HL-60 (cell line): ENCODE results near the gene DNAJC17.
A peak's percentile ranks its signal among the peaks of the same experiment; 100 is the strongest.

Source experiments
- DNase-seq, 2 experiments: peaks; one replicate each; pipeline ENCODE4 v3.0.0-alpha.2; 2010 to 2020; ENCODE audit warnings: low read depth in 1 of 2, low spot score in 1 of 2
- H3K27ac ChIP-seq: fragments of 250-450 bp; sonication (Bioruptor Pico); replicated peaks from 2 replicates; pipeline ENCODE4 v1.5.1; 2020; ENCODE audit warnings: mild to moderate bottlenecking, moderate library complexity
- H3K27me3 ChIP-seq: fragments of 250-450 bp; sonication (Bioruptor Pico); 2 replicates; pipeline ENCODE4 v1.5.1; 2021; ENCODE audit warnings: mild to moderate bottlenecking, moderate library complexity; ENCODE audit not compliant: insufficient read depth, poor library complexity, severe bottlenecking
- H3K4me3 ChIP-seq: replicated peaks from 2 replicates; pipeline ENCODE4 v1.5.1; 2011; ENCODE audit warnings: mild to moderate bottlenecking, control low read depth, low read length; ENCODE audit not compliant: insufficient read depth
- CTCF ChIP-seq: IDR thresholded peaks from one replicate; pipeline ENCODE4 v1.5.1; 2011; ENCODE audit warnings: low read length, control low read depth, inconsistent platforms; ENCODE audit not compliant: insufficient read depth
- GABPA ChIP-seq: IDR thresholded peaks from 2 replicates; pipeline ENCODE4 v1.6.1; 2012; ENCODE audit warnings: low read depth
- POLR2AphosphoS5 ChIP-seq: IDR thresholded peaks from 2 replicates; pipeline ENCODE4 v1.6.1; 2012; ENCODE audit warnings: low read depth
- SPI1 ChIP-seq: IDR thresholded peaks from 2 replicates; pipeline ENCODE4 v1.6.1; 2012; ENCODE audit warnings: low read depth, mild to moderate bottlenecking, borderline replicate concordance
- TF ChIP-seq, protein P1 (sequence below): IDR thresholded peaks from 2 replicates; pipeline ENCODE4 v1.6.1; 2012; ENCODE audit warnings: low read depth; ENCODE audit not compliant: insufficient replicate concordance

DNAJC17 gene

DNA sequence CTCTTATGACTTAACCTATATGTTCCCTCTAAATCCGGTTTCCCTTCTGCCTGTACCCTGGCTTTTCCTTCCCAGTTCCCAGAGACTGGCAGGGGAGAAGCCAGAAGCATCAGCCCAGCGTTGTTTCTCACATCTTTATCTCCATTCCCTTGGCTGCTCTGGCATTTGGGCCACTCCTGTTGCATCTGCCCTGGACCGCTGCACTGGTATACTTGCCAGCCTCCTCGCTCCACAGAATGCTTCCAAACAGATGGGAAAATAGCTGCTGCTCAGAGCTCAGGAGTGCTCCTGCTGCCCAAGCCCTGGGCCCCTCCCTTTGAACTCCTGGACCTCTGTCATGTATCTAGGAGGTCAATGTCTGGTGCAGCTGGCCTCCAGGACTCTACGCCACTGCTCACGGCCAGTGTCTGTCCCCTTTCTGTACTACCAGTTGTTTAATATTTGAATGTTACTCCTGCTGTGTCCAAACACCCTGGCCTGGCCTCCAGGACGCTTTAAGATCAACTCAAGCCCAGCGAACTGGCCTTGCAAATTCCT lies 43.4 kb upstream of the DNAJC17 start:
- DNase-seq, result no peak

DNA sequence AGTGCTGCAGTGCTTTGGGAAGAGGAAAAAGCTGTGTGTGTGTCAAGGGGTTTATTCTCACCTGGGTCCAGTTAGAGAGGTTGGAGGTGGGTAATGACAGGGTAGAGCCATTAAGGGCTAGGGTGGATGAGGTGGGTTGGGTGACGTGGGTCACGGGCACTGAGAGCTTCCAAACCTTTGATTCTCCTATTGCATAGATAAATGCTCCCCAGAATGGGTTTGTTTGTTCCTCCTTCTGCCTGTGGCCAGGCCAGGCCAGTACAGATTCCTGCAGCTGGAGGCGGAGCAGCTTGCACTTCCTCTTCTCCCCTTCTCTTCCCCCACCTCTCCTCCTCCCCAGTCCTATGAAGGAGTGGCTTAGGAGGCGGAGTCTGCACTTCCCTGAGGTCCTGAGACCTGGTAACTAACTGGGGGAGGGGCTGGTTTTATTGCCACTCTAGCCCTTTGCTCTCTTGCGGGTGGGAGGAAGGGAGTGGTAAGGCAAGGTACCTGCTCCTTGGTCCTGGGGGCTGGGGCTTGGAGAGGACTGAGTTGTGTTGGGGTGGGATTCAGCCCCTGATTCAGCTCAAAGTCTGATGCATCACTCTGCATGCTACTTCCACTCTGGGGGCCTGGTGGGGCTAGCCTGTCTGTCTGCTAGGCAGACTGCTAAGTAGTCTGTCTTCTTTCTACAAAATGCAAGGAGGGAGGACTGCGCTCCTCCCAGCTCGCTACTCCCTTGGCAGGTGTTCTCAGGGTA lies 40.1 kb upstream of the DNAJC17 start:
- TF ChIP-seq GABPA (no peak), SPI1 (peak; percentile 99), CTCF (no peak), POLR2AphosphoS5 (peak; percentile 56; the same call in 1 of the 2 replicates)
- TF ChIP-seq, protein P1, sequence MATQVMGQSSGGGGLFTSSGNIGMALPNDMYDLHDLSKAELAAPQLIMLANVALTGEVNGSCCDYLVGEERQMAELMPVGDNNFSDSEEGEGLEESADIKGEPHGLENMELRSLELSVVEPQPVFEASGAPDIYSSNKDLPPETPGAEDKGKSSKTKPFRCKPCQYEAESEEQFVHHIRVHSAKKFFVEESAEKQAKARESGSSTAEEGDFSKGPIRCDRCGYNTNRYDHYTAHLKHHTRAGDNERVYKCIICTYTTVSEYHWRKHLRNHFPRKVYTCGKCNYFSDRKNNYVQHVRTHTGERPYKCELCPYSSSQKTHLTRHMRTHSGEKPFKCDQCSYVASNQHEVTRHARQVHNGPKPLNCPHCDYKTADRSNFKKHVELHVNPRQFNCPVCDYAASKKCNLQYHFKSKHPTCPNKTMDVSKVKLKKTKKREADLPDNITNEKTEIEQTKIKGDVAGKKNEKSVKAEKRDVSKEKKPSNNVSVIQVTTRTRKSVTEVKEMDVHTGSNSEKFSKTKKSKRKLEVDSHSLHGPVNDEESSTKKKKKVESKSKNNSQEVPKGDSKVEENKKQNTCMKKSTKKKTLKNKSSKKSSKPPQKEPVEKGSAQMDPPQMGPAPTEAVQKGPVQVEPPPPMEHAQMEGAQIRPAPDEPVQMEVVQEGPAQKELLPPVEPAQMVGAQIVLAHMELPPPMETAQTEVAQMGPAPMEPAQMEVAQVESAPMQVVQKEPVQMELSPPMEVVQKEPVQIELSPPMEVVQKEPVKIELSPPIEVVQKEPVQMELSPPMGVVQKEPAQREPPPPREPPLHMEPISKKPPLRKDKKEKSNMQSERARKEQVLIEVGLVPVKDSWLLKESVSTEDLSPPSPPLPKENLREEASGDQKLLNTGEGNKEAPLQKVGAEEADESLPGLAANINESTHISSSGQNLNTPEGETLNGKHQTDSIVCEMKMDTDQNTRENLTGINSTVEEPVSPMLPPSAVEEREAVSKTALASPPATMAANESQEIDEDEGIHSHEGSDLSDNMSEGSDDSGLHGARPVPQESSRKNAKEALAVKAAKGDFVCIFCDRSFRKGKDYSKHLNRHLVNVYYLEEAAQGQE, result no peak
- DNase-seq, result peak; percentile 96 to 97
- Histone ChIP-seq H3K4me3 (peak overlapping the region; percentile 11), H3K27ac (peak overlapping the region; percentile 54), H3K27me3 (peaks cover 4% of the 10 kb centered on the region)

More for the DNA sequence above, 43.4 kb upstream of the DNAJC17 start:
- Histone ChIP-seq H3K4me3 (no peak overlapping the region), H3K27ac (no peak overlapping the region), H3K27me3 (no peaks in the 10 kb centered on the region)
- no peak for TF ChIP-seq CTCF
- TF ChIP-seq SPI1, result no peak
- TF ChIP-seq, protein P1, result no peak
- TF ChIP-seq GABPA, result no peak
- no peak for TF ChIP-seq POLR2AphosphoS5

GRCh38 chr15:40846841-40847222 lies 39.6 kb upstream of the DNAJC17 start:
- Histone ChIP-seq H3K4me3 (no peak overlapping the region), H3K27ac (peak overlapping the region; percentile 54)
- no peak for DNase-seq

More at GRCh38 chr15:40846841-40847222, 39.6 kb upstream of the DNAJC17 start:
- TF ChIP-seq CTCF, result no peak
- TF ChIP-seq, protein P1, result no peak
- TF ChIP-seq GABPA, result no peak
- no peak for TF ChIP-seq SPI1
- no peak for TF ChIP-seq POLR2AphosphoS5
- H3K27me3 ChIP-seq, result peaks cover 4% of the 10 kb centered on the region
